Uterus (tissue), 4 donors: Measurements from ENCODE around the gene ELP4. TPM values are rescaled to one million over a fixed set of nuclear protein-coding genes. Genes with fewer than 3 reads are reported as not detected.
"Not testable (repeated sequence)": the region's sequence is repeated elsewhere in the genome, so short reads cannot be mapped to it uniquely, and the experiment has no call there.

Experiments
- DNase-seq, 2 donors: peaks; one replicate each; pipeline ENCODE4 v3.0.0-alpha.2; 2019 to 2020
- H3K27ac ChIP-seq, 2 donors: fragments of 200-600 bp; sonication (generic); 1 replicate in 1 of 2; 2 replicates in 1 of 2; pipeline ENCODE4 v1.5.1; 2016 to 2018
- H3K27me3 ChIP-seq, 2 donors: fragments of 200-600 bp; sonication (generic); one replicate each; pipeline ENCODE4 v1.5.1; 2018 to 2019; ENCODE audit warnings: control low read depth in 1 of 2
- H3K36me3 ChIP-seq, 2 donors: fragments of 200-600 bp; sonication (generic); one replicate each; pipeline ENCODE4 v1.5.1; 2019; ENCODE audit warnings: control low read depth in 1 of 2
- H3K4me1 ChIP-seq, 2 donors: fragments of 200-600 bp; sonication (generic); one replicate each; pipeline ENCODE4 v1.5.1; 2018 to 2019; ENCODE audit warnings: control low read depth in 1 of 2
- H3K4me3 ChIP-seq, 2 donors: fragments of 200-600 bp; sonication (generic); 1 replicate in 1 of 2; 2 replicates in 1 of 2; pipeline ENCODE4 v1.5.1; 2018 to 2019; ENCODE audit warnings: mild to moderate bottlenecking in 1 of 2
- H3K9me3 ChIP-seq, 2 donors: fragments of 200-600 bp; sonication (generic); one replicate each; pipeline ENCODE4 v1.5.1; 2019; ENCODE audit warnings: control low read depth in 1 of 2
- POLR2A ChIP-seq, 2 donors: fragments of 450-650 bp; IDR thresholded peaks; one replicate each; pipeline ENCODE4 v1.6.1; 2016; ENCODE audit warnings: antibody characterized with exemption in 2 of 2, mild to moderate bottlenecking in 1 of 2, moderate library complexity in 1 of 2
- intact Hi-C: fragments of 100-400 bp; cut with DNase I; formaldehyde crosslinking; loops from one replicate; pipeline ENCODE4 v1.15.1; 2023; ENCODE audit warnings: low total_unique reads
- total RNA-seq, 4 donors: library from RNA; depleted of rRNA in 3 of 4; stranded (reverse); fragments of >200 nt in 3 of 4; gene quantifications; one replicate each; pipeline versions ENCODE4 v1.1.0 to v1.2.4, GENCODE V29; 2014 to 2023
- TF ChIP-seq, protein P1 (sequence below), 4 experiments: fragments of 200-600 bp in 2 of 4; fragments of 450-650 bp in 2 of 4; sonication (generic) in 2 of 4; IDR thresholded peaks; one replicate each; pipeline ENCODE4 v1.5.1; 2016 to 2019; ENCODE audit warnings: antibody characterized with exemption in 4 of 4, mild to moderate bottlenecking in 2 of 4, moderate library complexity in 1 of 4
- donor health status: DM: yes; HTN: yes; CAD: no.

ELP4 gene
- total RNA-seq, 4 donors from 2014 or later, result 18.4 to 51.2 (median 21.2) TPM

DNA sequence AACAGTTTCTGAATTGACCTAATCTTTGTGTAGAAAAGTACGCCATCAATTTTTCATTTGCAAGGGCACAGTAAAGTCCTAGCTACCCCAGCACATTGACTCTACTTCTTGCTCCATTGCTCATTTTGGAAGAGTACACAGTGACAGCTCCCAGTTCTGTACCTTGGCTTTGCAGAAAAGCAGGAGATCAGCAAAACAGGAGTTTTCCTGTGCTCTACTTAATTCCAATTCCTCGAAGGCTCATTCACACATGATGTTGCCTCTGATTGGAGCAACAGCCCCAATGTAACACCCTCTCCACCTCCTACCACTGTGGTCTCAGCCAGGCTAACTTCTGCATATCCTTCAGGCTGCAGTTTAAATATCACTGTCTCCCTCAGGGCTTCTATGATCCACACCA lies 182.9 kb downstream of the ELP4 start:
- no peaks in the 10 kb centered on the region for H3K9me3 ChIP-seq
- intact Hi-C loops, result no loop called here
- no peaks in the 10 kb centered on the region for H3K27me3 ChIP-seq
- no peak overlapping the region for H3K27ac ChIP-seq
- peaks cover 0 to 3% of the 10 kb centered on the region in 2 donors for H3K36me3 ChIP-seq
- TF ChIP-seq, protein P1, sequence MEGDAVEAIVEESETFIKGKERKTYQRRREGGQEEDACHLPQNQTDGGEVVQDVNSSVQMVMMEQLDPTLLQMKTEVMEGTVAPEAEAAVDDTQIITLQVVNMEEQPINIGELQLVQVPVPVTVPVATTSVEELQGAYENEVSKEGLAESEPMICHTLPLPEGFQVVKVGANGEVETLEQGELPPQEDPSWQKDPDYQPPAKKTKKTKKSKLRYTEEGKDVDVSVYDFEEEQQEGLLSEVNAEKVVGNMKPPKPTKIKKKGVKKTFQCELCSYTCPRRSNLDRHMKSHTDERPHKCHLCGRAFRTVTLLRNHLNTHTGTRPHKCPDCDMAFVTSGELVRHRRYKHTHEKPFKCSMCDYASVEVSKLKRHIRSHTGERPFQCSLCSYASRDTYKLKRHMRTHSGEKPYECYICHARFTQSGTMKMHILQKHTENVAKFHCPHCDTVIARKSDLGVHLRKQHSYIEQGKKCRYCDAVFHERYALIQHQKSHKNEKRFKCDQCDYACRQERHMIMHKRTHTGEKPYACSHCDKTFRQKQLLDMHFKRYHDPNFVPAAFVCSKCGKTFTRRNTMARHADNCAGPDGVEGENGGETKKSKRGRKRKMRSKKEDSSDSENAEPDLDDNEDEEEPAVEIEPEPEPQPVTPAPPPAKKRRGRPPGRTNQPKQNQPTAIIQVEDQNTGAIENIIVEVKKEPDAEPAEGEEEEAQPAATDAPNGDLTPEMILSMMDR (IDR thresholded peaks at IDR 0.05), result no peak
- TF ChIP-seq POLR2A (IDR thresholded peaks at IDR 0.05), result no peak
- no peak for DNase-seq
- no peak overlapping the region for H3K4me3 ChIP-seq
- no peaks in the 10 kb centered on the region for H3K4me1 ChIP-seq

DNA sequence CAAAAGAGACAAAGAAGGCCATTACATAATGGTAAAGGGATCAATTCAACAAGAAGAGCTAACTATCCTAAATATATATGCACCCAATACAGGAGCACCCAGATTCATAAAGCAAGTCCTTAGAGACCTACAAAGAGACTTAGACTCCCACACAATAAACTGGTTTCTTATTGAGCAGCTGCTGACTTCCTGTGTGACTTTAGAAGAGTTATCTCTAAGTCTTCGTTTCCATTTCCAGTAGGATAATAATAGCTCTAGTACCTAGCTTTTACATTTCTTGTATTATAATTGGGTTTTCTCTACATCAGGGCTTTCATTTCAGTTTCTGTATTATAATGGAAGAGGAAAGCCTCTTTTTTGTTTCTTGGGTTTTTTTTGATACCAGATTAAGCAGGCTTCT lies 187.5 kb downstream of the ELP4 start:
- DNase-seq, H3K27me3 ChIP-seq, H3K4me3 ChIP-seq, H3K9me3 ChIP-seq, H3K4me1 ChIP-seq, H3K27ac ChIP-seq, intact Hi-C loops, H3K36me3 ChIP-seq: not testable (repeated sequence)

DNA sequence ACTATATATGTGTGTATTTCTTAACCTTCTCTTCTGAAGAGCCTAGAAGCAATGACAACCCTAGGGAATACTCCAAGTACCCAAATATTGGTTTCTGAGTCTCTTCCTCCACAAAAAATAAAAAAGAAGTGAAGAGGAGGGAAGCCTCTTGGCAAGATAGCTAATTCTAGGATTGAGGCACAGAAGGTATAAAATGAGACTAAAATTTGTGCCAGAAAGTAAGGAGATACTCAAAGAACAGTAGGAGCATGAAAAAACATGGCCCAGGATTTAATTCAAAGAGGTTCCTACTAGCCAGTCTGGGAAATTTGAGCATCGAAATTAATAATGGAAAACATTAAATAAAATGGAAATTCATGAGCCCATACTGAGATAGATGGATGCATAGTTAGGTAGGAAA lies 189.5 kb downstream of the ELP4 start:
- TF ChIP-seq POLR2A (IDR thresholded peaks at IDR 0.05), result no peak
- TF ChIP-seq, protein P1 (IDR thresholded peaks at IDR 0.05), result no peak
- H3K36me3 ChIP-seq, result no peaks in the 10 kb centered on the region
- intact Hi-C loops, result no loop called here
- no peak for DNase-seq
- no peak overlapping the region for H3K27ac ChIP-seq
- H3K4me1 ChIP-seq, result no peaks in the 10 kb centered on the region
- no peak overlapping the region for H3K4me3 ChIP-seq
- H3K9me3 ChIP-seq, result no peaks in the 10 kb centered on the region
- H3K27me3 ChIP-seq, result no peaks in the 10 kb centered on the region

DNA sequence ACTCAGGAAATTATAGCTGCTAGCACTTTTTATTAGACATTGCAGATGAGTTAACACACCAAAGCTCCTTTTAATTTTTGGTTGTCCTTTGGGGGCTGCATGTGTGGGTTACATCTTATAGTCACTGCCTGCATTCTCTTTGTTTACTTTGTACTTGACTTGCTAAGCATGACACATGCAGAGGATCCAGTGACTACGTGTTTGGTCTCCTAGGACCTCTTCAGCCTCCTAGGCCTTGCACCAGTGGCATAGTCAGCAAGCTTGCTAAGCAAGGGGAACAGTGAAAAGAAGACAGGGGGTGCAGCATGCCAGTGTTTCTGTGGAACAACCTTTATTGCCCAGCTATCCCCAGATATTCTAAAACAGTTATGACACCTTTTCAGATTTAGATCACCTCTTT lies 193.4 kb downstream of the ELP4 start:
- no peaks in the 10 kb centered on the region for H3K27me3 ChIP-seq
- H3K36me3 ChIP-seq, result no peaks in the 10 kb centered on the region
- H3K4me1 ChIP-seq, result no peaks in the 10 kb centered on the region
- no peak for DNase-seq
- H3K27ac ChIP-seq, result no peak overlapping the region
- H3K4me3 ChIP-seq, result no peak overlapping the region
- intact Hi-C loops, result no loop called here
- no peaks in the 10 kb centered on the region for H3K9me3 ChIP-seq
- TF ChIP-seq, protein P1 (IDR thresholded peaks at IDR 0.05), result no peak
- no peak for TF ChIP-seq POLR2A (IDR thresholded peaks at IDR 0.05)

DNA sequence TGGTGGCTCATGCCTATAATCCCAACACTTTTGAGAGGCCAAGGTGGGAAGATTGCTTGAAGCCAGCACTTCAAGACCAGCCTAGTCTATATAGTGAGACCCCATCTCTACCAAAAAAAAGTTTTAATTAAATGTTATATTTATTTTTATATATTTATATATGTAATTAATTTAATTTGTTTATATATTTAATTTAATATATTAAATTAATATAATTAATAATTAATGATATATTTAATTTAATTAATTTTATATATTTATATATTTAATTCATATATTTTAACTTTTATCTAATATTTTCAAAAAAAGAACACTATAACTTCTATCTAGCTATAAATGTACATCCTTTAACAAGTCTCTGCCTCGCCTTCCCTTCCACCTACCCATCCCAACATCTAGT lies 196.8 kb downstream of the ELP4 start:
- TF ChIP-seq, protein P1 (IDR thresholded peaks at IDR 0.05), result no peak
- TF ChIP-seq POLR2A (IDR thresholded peaks at IDR 0.05), result no peak
- no peaks in the 10 kb centered on the region for H3K9me3 ChIP-seq
- H3K4me1 ChIP-seq, result no peaks in the 10 kb centered on the region
- no peak overlapping the region for H3K4me3 ChIP-seq
- intact Hi-C loops, result no loop called here
- no peaks in the 10 kb centered on the region for H3K27me3 ChIP-seq
- no peak overlapping the region for H3K27ac ChIP-seq
- no peak for DNase-seq
- H3K36me3 ChIP-seq, result no peaks in the 10 kb centered on the region

DNA sequence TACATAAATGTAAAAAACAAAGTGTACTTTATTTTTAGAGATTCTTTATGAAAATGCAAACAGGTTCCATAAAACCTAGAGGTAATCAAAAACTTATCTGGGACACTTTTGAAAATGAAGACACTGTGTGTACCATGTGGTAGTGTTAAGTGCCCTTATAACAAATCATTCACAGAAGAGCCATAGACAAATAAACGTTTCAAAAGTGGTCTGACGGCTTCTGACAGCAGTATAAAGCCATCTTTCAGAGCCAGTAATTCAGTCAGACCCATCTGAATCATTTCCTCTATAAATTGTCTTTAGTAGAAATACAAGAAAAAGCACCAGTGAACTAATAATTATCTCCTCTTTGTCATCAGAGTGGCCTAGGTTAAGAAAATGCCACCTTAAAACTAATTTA lies 201.6 kb downstream of the ELP4 start:
- H3K27ac ChIP-seq, result no peak overlapping the region
- no peaks in the 10 kb centered on the region for H3K4me1 ChIP-seq
- no peaks in the 10 kb centered on the region for H3K36me3 ChIP-seq
- no peak for TF ChIP-seq POLR2A (IDR thresholded peaks at IDR 0.05)
- TF ChIP-seq, protein P1 (IDR thresholded peaks at IDR 0.05), result no peak
- intact Hi-C loops, result no loop called here
- H3K4me3 ChIP-seq, result no peak overlapping the region
- H3K9me3 ChIP-seq, result no peaks in the 10 kb centered on the region
- H3K27me3 ChIP-seq, result no peaks in the 10 kb centered on the region
- DNase-seq, result no peak
